HepG2 (cell line): ENCODE data around the gene SCYGR8. TPM values are rescaled to one million over a fixed set of nuclear protein-coding genes. Genes with fewer than 3 reads are reported as not detected.
A peak's percentile ranks its signal among the peaks of the same experiment; 100 is the strongest.

Source experiments
- ATAC-seq: fragments of 200-7000 bp; cut with Tn5 transposase; 3 replicates; pipeline ENCODE4 v1.9.1; 2020; ENCODE audit warnings: mild to moderate bottlenecking, moderate library complexity
- BruUV-seq: library from RNA; stranded (reverse); fragments of 400-500 nt; replicated peaks from 2 replicates; lab custom pipeline; 2021; lab: Mats Ljungman, UMichigan
- CTCF ChIA-PET: fragments of 300-600 bp; formaldehyde crosslinking; extraction: SDS; loops from one replicate; lab custom pipeline; 2021; ENCODE audit warnings: low total read pairs, inconsistent platforms, low intra/inter-chr PET ratio; lab: Yijun Ruan, JAX
- POLR2A ChIA-PET: fragments of 350-600 bp; sonication (Branson Sonifier 250); formaldehyde crosslinking; loops from one replicate; lab custom pipeline; 2020; ENCODE audit warnings: antibody characterized with exemption, inconsistent platforms; lab: Yijun Ruan, JAX
- DNase-seq: peaks from one replicate; pipeline ENCODE4 v3.0.0-alpha.2; 2015; ENCODE audit warnings: low spot score
- FAIRE-seq: peaks from 3 replicates; lab custom pipeline; 2011; peaks lifted over from hg19 to GRCh38; lab: Jason Lieb, UNC
- H2AFZ ChIP-seq: one replicate; pipeline ENCODE4 v1.6.1; 2011; ENCODE audit warnings: low read length, inconsistent platforms
- H3K27ac ChIP-seq: fragments of 300-600 bp; 3 replicates; pipeline ENCODE4 v1.8.0; 2011; ENCODE audit warnings: mixed run types, mild to moderate bottlenecking, mixed read lengths, low read length, inconsistent platforms; ENCODE audit not compliant: insufficient read depth; ENCODE audit errors: extremely low read length
- H3K27me3 ChIP-seq, 2 experiments: fragments of 200-600 bp in 1 of 2; 2 replicates in 1 of 2; 3 replicates in 1 of 2; pipeline versions ENCODE4 v1.6.0 to v1.8.0; 2011; ENCODE audit warnings: low read length in 2 of 2, mild to moderate bottlenecking in 2 of 2, moderate library complexity in 2 of 2, inconsistent platforms in 1 of 2; ENCODE audit not compliant: insufficient read depth in 2 of 2, control insufficient read depth in 1 of 2
- H3K36me3 ChIP-seq, 2 experiments: fragments of 200-600 bp in 1 of 2; replicated peaks in 1 of 2; 2 replicates in 1 of 2; 3 replicates in 1 of 2; pipeline versions ENCODE4 v1.5.1 to v1.8.0; 2011; ENCODE audit warnings: low read length in 2 of 2, inconsistent platforms in 1 of 2; ENCODE audit not compliant: insufficient read depth in 2 of 2, control insufficient read depth in 1 of 2
- H3K4me1 ChIP-seq: 2 replicates; pipeline ENCODE4 v1.5.1; 2012; ENCODE audit warnings: low read length, inconsistent platforms; ENCODE audit not compliant: insufficient read depth
- H3K4me2 ChIP-seq: 2 replicates; pipeline ENCODE4 v1.6.0; 2011; ENCODE audit warnings: low read depth, low read length, inconsistent platforms
- H3K4me3 ChIP-seq, 3 experiments: fragments of 200-600 bp in 1 of 3; sonication (generic), shearing (Covaris generic) in 1 of 3; replicated peaks in 1 of 3; 2 replicates each; pipeline ENCODE4 v1.5.1; 2011 to 2016; ENCODE audit warnings: low read length in 3 of 3, inconsistent platforms in 2 of 3, low read depth in 2 of 3, mild to moderate bottlenecking in 2 of 3, control low read depth in 1 of 3, mixed read lengths in 1 of 3; ENCODE audit not compliant: insufficient read depth in 1 of 3
- H3K79me2 ChIP-seq: one replicate; pipeline ENCODE4 v1.6.1; 2011; ENCODE audit warnings: low read length, inconsistent platforms; ENCODE audit not compliant: insufficient read depth
- H3K9ac ChIP-seq: 2 replicates; pipeline ENCODE4 v1.6.0; 2011; ENCODE audit warnings: mild to moderate bottlenecking, low read depth, low read length, inconsistent platforms; ENCODE audit not compliant: insufficient read depth
- H3K9me3 ChIP-seq: 2 replicates; pipeline ENCODE4 v1.5.1; 2012; ENCODE audit warnings: mild to moderate bottlenecking, low read length
- H4K20me1 ChIP-seq: 2 replicates; pipeline ENCODE4 v1.6.0; 2011; ENCODE audit warnings: inconsistent platforms, mild to moderate bottlenecking, low read length, moderate library complexity; ENCODE audit not compliant: insufficient read depth
- ATRX ChIP-seq: sonication (generic); formaldehyde crosslinking; IDR thresholded peaks from 2 replicates; pipeline ENCODE4 v1.4.0; 2020; ENCODE audit warnings: missing genetic modification reagents, borderline replicate concordance
- CTCF ChIP-seq: sonication (generic); formaldehyde crosslinking; IDR thresholded peaks from 2 replicates; pipeline ENCODE4 v1.5.0; 2020; ENCODE audit warnings: mild to moderate bottlenecking, missing genetic modification reagents, moderate library complexity
- NCOA5 ChIP-seq: sonication (generic); formaldehyde crosslinking; IDR thresholded peaks from 2 replicates; pipeline ENCODE4 v1.4.0; 2020; ENCODE audit warnings: missing genetic modification reagents
- NFE2L1 ChIP-seq: sonication (generic); formaldehyde crosslinking; IDR thresholded peaks from 2 replicates; pipeline ENCODE4 v1.4.0; 2020; ENCODE audit warnings: missing genetic modification reagents, mild to moderate bottlenecking, borderline replicate concordance
- POGK ChIP-seq: sonication (generic); formaldehyde crosslinking; conservative IDR thresholded peaks from 2 replicates; pipeline ENCODE4 v1.8.0; 2022; ENCODE audit warnings: mild to moderate bottlenecking, moderate library complexity, missing genetic modification reagents
- RXRB ChIP-seq: IDR thresholded peaks from 2 replicates; pipeline ENCODE4 v1.6.1; 2016; ENCODE audit warnings: borderline replicate concordance, missing genetic modification reagents, missing compliant biosample characterization
- SNRNP70 ChIP-seq: fragments of 200-400 bp; formaldehyde crosslinking; IDR thresholded peaks from 2 replicates; pipeline ENCODE4 v1.6.1; 2017; ENCODE audit warnings: mild to moderate bottlenecking, low read depth, low read length, moderate library complexity
- SRF ChIP-seq: IDR thresholded peaks from 2 replicates; pipeline ENCODE4 v1.6.1; 2011; ENCODE audit warnings: mild to moderate bottlenecking, low read depth, low read length, moderate library complexity
- SRSF1 ChIP-seq: fragments of 200-400 bp; formaldehyde crosslinking; optimal IDR thresholded peaks from 2 replicates; pipeline ENCODE3; 2017; ENCODE audit warnings: mild to moderate bottlenecking, low read depth, low read length, moderate library complexity
- ZMYM4 ChIP-seq: sonication (generic); formaldehyde crosslinking; IDR thresholded peaks from 2 replicates; pipeline ENCODE4 v1.8.1; 2023; ENCODE audit warnings: mild to moderate bottlenecking, missing genetic modification reagents
- ZNF180 ChIP-seq: sonication (generic); formaldehyde crosslinking; IDR thresholded peaks from 2 replicates; pipeline ENCODE4 v1.4.0; 2020; ENCODE audit warnings: low read depth, missing genetic modification reagents, borderline replicate concordance
- ZNF296 ChIP-seq: sonication (generic); formaldehyde crosslinking; conservative IDR thresholded peaks from 2 replicates; pipeline ENCODE4 v1.5.0; 2020; ENCODE audit warnings: mild to moderate bottlenecking, missing genetic modification reagents
- WGBS: methylation state at CpG from one replicate; pipeline ENCODE4 v1.1.6; 2017; ENCODE audit warnings: low lambda C conversion rate; 5-methylcytosine and 5-hydroxymethylcytosine counted together
- in situ Hi-C: cut with HindIII; loops from 2 replicates; pipeline ENCODE4 v1.10.0; 2017; ENCODE audit warnings: low pct_unique_long_range_greater_than_20kb; ENCODE audit not compliant: extremely low pct_ligation_motif_present
- intact Hi-C: fragments of 100-400 bp; cut with micrococcal nuclease; formaldehyde crosslinking; loops from one replicate; pipeline ENCODE4 v1.10.0; 2022; ENCODE audit not compliant: unreplicated experiment
- polyA plus RNA-seq, 8 experiments: library from polyadenylated mRNA; depleted of rRNA in 3 of 8; stranded (reverse) in 7 of 8; unstranded in 1 of 8; fragments of >200 nt; fragmentation: Illumina TruSeq in 4 of 8; extraction: Trizol in 4 of 8; gene quantifications; 2 replicates each; pipeline versions ENCODE4 v1.2.1 to v1.2.3, GENCODE V29; 2011 to 2016; ENCODE audit warnings: low read depth in 4 of 8, missing spikeins in 1 of 8, mixed read lengths in 1 of 8; ENCODE audit not compliant: insufficient read depth in 1 of 8
- total RNA-seq, 5 experiments: library from RNA; depleted of rRNA; stranded (reverse); fragments of >200 nt; fragmentation: Illumina TruSeq; extraction: Trizol; gene quantifications; 2 replicates each; pipeline ENCODE4 v1.2.3, GENCODE V29; 2016; ENCODE audit warnings: low read depth in 1 of 5
- TF ChIP-seq, protein P1 (sequence below): sonication (generic); formaldehyde crosslinking; IDR thresholded peaks from 2 replicates; pipeline ENCODE4 v1.4.0; 2020; ENCODE audit warnings: missing genetic modification reagents
- TF ChIP-seq, protein P2 (sequence below), 2 experiments: sonication (generic) in 1 of 2; formaldehyde crosslinking in 1 of 2; IDR thresholded peaks; 2 replicates each; pipeline versions ENCODE4 v1.6.1 to v1.9.0; 2014 to 2022; ENCODE audit warnings: antibody characterized with exemption in 1 of 2, borderline replicate concordance in 1 of 2, inconsistent platforms in 1 of 2, low read depth in 1 of 2, missing genetic modification reagents in 1 of 2

SCYGR8 gene
- total and polyA plus RNA-seq, 2 of the 13 experiments (the other 11 are each of a cell fraction or from before 2014, with no cell fraction given): not detected

- TF ChIP-seq RXRB (CRISPR knock-in tag): no peak
- no peak for TF ChIP-seq NCOA5 (CRISPR knock-in tag)
- TF ChIP-seq ZMYM4 (CRISPR knock-in tag): no peak
- TF ChIP-seq CTCF (CRISPR knock-in tag): no peak
- TF ChIP-seq ATRX (CRISPR knock-in tag): no peak
- TF ChIP-seq ZNF296 (CRISPR knock-in tag): no peak
- TF ChIP-seq NFE2L1: no peak
- TF ChIP-seq POGK (CRISPR knock-in tag): no peak
- TF ChIP-seq, protein P1, sequence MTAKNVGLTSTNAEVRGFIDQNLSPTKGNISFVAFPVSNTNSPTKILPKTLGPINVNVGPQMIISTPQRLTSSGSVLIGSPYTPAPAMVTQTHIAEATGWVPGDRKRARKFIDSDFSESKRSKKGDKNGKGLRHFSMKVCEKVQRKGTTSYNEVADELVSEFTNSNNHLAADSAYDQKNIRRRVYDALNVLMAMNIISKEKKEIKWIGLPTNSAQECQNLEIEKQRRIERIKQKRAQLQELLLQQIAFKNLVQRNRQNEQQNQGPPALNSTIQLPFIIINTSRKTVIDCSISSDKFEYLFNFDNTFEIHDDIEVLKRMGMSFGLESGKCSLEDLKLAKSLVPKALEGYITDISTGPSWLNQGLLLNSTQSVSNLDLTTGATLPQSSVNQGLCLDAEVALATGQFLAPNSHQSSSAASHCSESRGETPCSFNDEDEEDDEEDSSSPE (CRISPR knock-in tag): no peak
- TF ChIP-seq SNRNP70: no peak
- no peak for TF ChIP-seq SRSF1
- no peak for TF ChIP-seq ZNF180
- TF ChIP-seq, protein P2, sequence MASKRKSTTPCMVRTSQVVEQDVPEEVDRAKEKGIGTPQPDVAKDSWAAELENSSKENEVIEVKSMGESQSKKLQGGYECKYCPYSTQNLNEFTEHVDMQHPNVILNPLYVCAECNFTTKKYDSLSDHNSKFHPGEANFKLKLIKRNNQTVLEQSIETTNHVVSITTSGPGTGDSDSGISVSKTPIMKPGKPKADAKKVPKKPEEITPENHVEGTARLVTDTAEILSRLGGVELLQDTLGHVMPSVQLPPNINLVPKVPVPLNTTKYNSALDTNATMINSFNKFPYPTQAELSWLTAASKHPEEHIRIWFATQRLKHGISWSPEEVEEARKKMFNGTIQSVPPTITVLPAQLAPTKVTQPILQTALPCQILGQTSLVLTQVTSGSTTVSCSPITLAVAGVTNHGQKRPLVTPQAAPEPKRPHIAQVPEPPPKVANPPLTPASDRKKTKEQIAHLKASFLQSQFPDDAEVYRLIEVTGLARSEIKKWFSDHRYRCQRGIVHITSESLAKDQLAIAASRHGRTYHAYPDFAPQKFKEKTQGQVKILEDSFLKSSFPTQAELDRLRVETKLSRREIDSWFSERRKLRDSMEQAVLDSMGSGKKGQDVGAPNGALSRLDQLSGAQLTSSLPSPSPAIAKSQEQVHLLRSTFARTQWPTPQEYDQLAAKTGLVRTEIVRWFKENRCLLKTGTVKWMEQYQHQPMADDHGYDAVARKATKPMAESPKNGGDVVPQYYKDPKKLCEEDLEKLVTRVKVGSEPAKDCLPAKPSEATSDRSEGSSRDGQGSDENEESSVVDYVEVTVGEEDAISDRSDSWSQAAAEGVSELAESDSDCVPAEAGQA (IDR thresholded peaks at IDR 0.05; ENCODE audit: low read depth): no peak
- TF ChIP-seq, protein P2 (CRISPR knock-in tag; IDR thresholded peaks at IDR 0.05; ENCODE audit: borderline replicate concordance): no peak
- no peak for TF ChIP-seq SRF
- no peak for DNase-seq
- Histone ChIP-seq H3K4me1 (peaks cover 22% of the 10 kb centered on the region), H3K27me3 (peaks cover 2 to 9% of the 10 kb centered on the region in 2 experiments; a peak in 3 of 5 replicates), H3K36me3 (no peaks in the 10 kb centered on the region), H3K9me3 (no peaks in the 10 kb centered on the region), H3K4me3 (no peak overlapping the region), H3K4me2 (no peak overlapping the region), H2AFZ (no peak overlapping the region), H3K27ac (no peak overlapping the region), H4K20me1 (no peaks in the 10 kb centered on the region), H3K79me2 (no peaks in the 10 kb centered on the region), H3K9ac (no peak overlapping the region)
- POLR2A ChIA-PET: interaction anchor here (1.3 to 1.6 kb wide), 2 partner anchors 32 to 37 kb away, joined by 3 to 5 read pairs; partner anchors contain the start of gene CCL20
- CTCF ChIA-PET: no interaction called here
- no peak for FAIRE-seq
- BruUV-seq: no TSS peak
- in situ Hi-C loops: no loop called here
- intact Hi-C loops: no loop called here
- peak; percentile 28; the same call in 2 of the 3 replicates for ATAC-seq
- WGBS: 68% methylated on average over 8 of the region's 8 CpGs
Observed at GRCh38 chr2:227781841-227782240, 36.1 kb downstream of the SCYGR8 start.
